IMR-90 (cell line): ENCODE results near the gene MAGI2. TPM values are rescaled to one million over a fixed set of nuclear protein-coding genes. Genes with fewer than 3 reads are reported as not detected.
"Not testable (repeated sequence)": the region's sequence is repeated elsewhere in the genome, so short reads cannot be mapped to it uniquely, and the experiment has no call there.

Experiments used
- ATAC-seq: fragments of 200-7000 bp; cut with Tn5 transposase; 2 replicates; pipeline ENCODE4 v1.9.1; 2020; ENCODE audit warnings: low read depth, mild to moderate bottlenecking, moderate library complexity
- BruUV-seq: library from RNA; stranded (reverse); fragments of 400-500 nt; replicated peaks from 2 replicates; lab custom pipeline; 2021; lab: Mats Ljungman, UMichigan
- CTCF ChIA-PET: fragments of 300-600 bp; formaldehyde crosslinking; extraction: SDS; loops from one replicate; lab custom pipeline; 2021; ENCODE audit warnings: antibody characterized with exemption; lab: Yijun Ruan, JAX
- POLR2A ChIA-PET: fragments of 300-600 bp; sonication (Branson Sonifier 250); formaldehyde crosslinking; loops from one replicate; lab custom pipeline; 2022; ENCODE audit warnings: antibody characterized with exemption; ENCODE audit not compliant: unreplicated experiment; lab: Charles Lee
- DNase-seq: peaks from one replicate; pipeline ENCODE4 v3.0.0; 2013
- H2AFZ ChIP-seq: replicated peaks from 2 replicates; pipeline ENCODE3; 2013; ENCODE audit warnings: low read length, mild to moderate bottlenecking; ENCODE audit not compliant: poor library complexity
- H2AK5ac ChIP-seq: 2 replicates; pipeline ENCODE4 v1.6.1; 2013; ENCODE audit warnings: low read depth, low read length, inconsistent platforms
- H2AK9ac ChIP-seq: replicated peaks from 2 replicates; pipeline ENCODE3; 2013; ENCODE audit warnings: mild to moderate bottlenecking, low read depth, low read length, moderate library complexity; ENCODE audit not compliant: poor library complexity
- H2BK120ac ChIP-seq: 2 replicates; pipeline ENCODE4 v1.6.1; 2013; ENCODE audit warnings: low read depth, low read length, inconsistent platforms
- H2BK15ac ChIP-seq: 3 replicates; pipeline ENCODE4 v1.6.1; 2013; ENCODE audit warnings: low read depth, low read length, inconsistent platforms
- H2BK20ac ChIP-seq: 2 replicates; pipeline ENCODE4 v1.6.1; 2013; ENCODE audit warnings: low read depth, mild to moderate bottlenecking, inconsistent platforms, low read length, moderate library complexity
- H2BK5ac ChIP-seq: 2 replicates; pipeline ENCODE4 v1.6.1; 2013; ENCODE audit warnings: mild to moderate bottlenecking, low read depth, low read length, inconsistent platforms; ENCODE audit not compliant: poor library complexity, severe bottlenecking
- H3K14ac ChIP-seq: replicated peaks from 2 replicates; pipeline ENCODE4 v1.6.1; 2013; ENCODE audit warnings: low read depth, low read length, inconsistent platforms
- H3K18ac ChIP-seq: 2 replicates; pipeline ENCODE4 v1.6.1; 2013; ENCODE audit warnings: low read depth, low read length, control low read depth
- H3K23ac ChIP-seq: 2 replicates; pipeline ENCODE4 v1.6.1; 2013; ENCODE audit warnings: low read depth, low read length, inconsistent platforms
- H3K27ac ChIP-seq: 2 replicates; pipeline ENCODE4 v1.5.1; 2013; ENCODE audit warnings: mild to moderate bottlenecking, control low read depth, low read length; ENCODE audit not compliant: insufficient read depth
- H3K27me3 ChIP-seq: 2 replicates; pipeline ENCODE4 v1.6.1; 2013; ENCODE audit warnings: low read length; ENCODE audit not compliant: control insufficient read depth, insufficient read depth
- H3K36me3 ChIP-seq: 2 replicates; pipeline ENCODE4 v1.6.1; 2013; ENCODE audit warnings: low read length, mixed read lengths; ENCODE audit not compliant: control insufficient read depth, insufficient read depth
- H3K4ac ChIP-seq: 2 replicates; pipeline ENCODE4 v1.6.1; 2013; ENCODE audit warnings: low read depth, low read length, inconsistent platforms
- H3K4me1 ChIP-seq: 2 replicates; pipeline ENCODE4 v1.6.1; 2013; ENCODE audit warnings: low read length, mixed read lengths; ENCODE audit not compliant: control insufficient read depth, insufficient read depth
- H3K4me2 ChIP-seq: 2 replicates; pipeline ENCODE4 v1.6.1; 2013; ENCODE audit warnings: low read depth, mild to moderate bottlenecking, control low read depth, low read length, moderate library complexity
- H3K4me3 ChIP-seq: 2 replicates; pipeline ENCODE4 v1.5.1; 2013; ENCODE audit warnings: low read depth, mild to moderate bottlenecking, control low read depth, low read length, moderate library complexity; ENCODE audit not compliant: insufficient read depth
- H3K56ac ChIP-seq: 2 replicates; pipeline ENCODE4 v1.6.1; 2013; ENCODE audit warnings: low read length, inconsistent platforms; ENCODE audit not compliant: insufficient read depth; ENCODE audit errors: extremely low read depth
- H3K79me1 ChIP-seq, 2 experiments: 2 replicates each; pipeline ENCODE4 v1.6.1; 2013; ENCODE audit warnings: low read length in 2 of 2, inconsistent platforms in 1 of 2, low read depth in 1 of 2
- H3K9ac ChIP-seq: 2 replicates; pipeline ENCODE4 v1.6.1; 2013; ENCODE audit warnings: low read depth, low read length, control low read depth
- H3K9me1 ChIP-seq: 2 replicates; pipeline ENCODE4 v1.6.1; 2013; ENCODE audit warnings: low read length, inconsistent platforms; ENCODE audit not compliant: insufficient read depth
- H3K9me3 ChIP-seq: 2 replicates; pipeline ENCODE4 v1.6.1; 2013; ENCODE audit warnings: low read length; ENCODE audit not compliant: control insufficient read depth, insufficient read depth
- H4K20me1 ChIP-seq: 2 replicates; pipeline ENCODE4 v1.6.1; 2013; ENCODE audit warnings: low read length, inconsistent platforms; ENCODE audit not compliant: insufficient read depth
- H4K5ac ChIP-seq: 2 replicates; pipeline ENCODE4 v1.6.1; 2013; ENCODE audit warnings: mild to moderate bottlenecking, low read depth, low read length, control low read depth
- H4K8ac ChIP-seq, 2 experiments: 2 replicates each; pipeline ENCODE4 v1.6.1; 2013; ENCODE audit warnings: low read depth in 2 of 2, low read length in 2 of 2, control low read depth in 1 of 2, inconsistent platforms in 1 of 2
- H4K91ac ChIP-seq: 2 replicates; pipeline ENCODE4 v1.6.1; 2013; ENCODE audit warnings: low read depth, low read length, inconsistent platforms; ENCODE audit not compliant: insufficient read depth
- MAFK ChIP-seq: IDR thresholded peaks from 2 replicates; pipeline ENCODE4 v1.6.1; 2012; ENCODE audit warnings: low read depth, low read length, improper control_type of control experiment
- MXI1 ChIP-seq: IDR thresholded peaks from 2 replicates; pipeline ENCODE4 v1.6.1; 2012; ENCODE audit warnings: low read depth, mild to moderate bottlenecking, low read length, moderate library complexity, borderline replicate concordance
- RCOR1 ChIP-seq: IDR thresholded peaks from 2 replicates; pipeline ENCODE4 v1.6.1; 2012; ENCODE audit warnings: mild to moderate bottlenecking, low read length, improper control_type of control experiment; ENCODE audit not compliant: insufficient replicate concordance
- RFX5 ChIP-seq: IDR thresholded peaks from 2 replicates; pipeline ENCODE4 v1.8.0; 2012; ENCODE audit warnings: low read depth, mild to moderate bottlenecking, low read length, moderate library complexity
- WGBS, 2 experiments: methylation state at CpG; one replicate each; pipeline versions ENCODE4 v1.1.5 to v1.1.7; 2013; ENCODE audit warnings: missing lambda C conversion rate in 2 of 2; ENCODE audit not compliant: insufficient read length in 1 of 2; ENCODE audit errors: extremely low coverage in 2 of 2; 5-methylcytosine and 5-hydroxymethylcytosine counted together
- dilution Hi-C: fragments of 300-500 bp; cut with HindIII; formaldehyde crosslinking; loops from one replicate; pipeline ENCODE4 v1.14.3; 2018; ENCODE audit warnings: low sequenced_read_pairs; ENCODE audit not compliant: unreplicated experiment
- in situ Hi-C: fragments of 300-500 bp; cut with MboI; formaldehyde crosslinking; loops from 3 replicates; pipeline ENCODE4 v1.14.3; 2019; ENCODE audit warnings: low sequenced_read_pairs, inconsistent platforms, mixed read lengths
- intact Hi-C: fragments of 100-400 bp; cut with micrococcal nuclease; formaldehyde crosslinking; loops from 2 replicates; pipeline ENCODE4 v1.10.0; 2022
- polyA plus RNA-seq, 3 experiments: library from polyadenylated mRNA; depleted of rRNA; stranded (reverse); fragments of >200 nt; gene quantifications; 2 replicates each; pipeline ENCODE4 v1.2.3, GENCODE V29; 2012; ENCODE audit warnings: low replicate concordance in 1 of 3
- total RNA-seq: library from RNA; depleted of rRNA; stranded (reverse); fragments of >200 nt; gene quantifications from 2 replicates; pipeline ENCODE4 v1.2.3, GENCODE V29; 2012
- TF ChIP-seq, protein P1 (sequence below): fragments of 150-350 bp; IDR thresholded peaks from 2 replicates; pipeline ENCODE4 v1.6.1; 2016; ENCODE audit warnings: low read depth, mild to moderate bottlenecking, low read length, moderate library complexity, borderline replicate concordance

MAGI2 gene
- total and polyA plus RNA-seq, 2 of the 4 experiments (the other 2 are of a cell fraction), result 2.5 to 17.9 TPM

DNA sequence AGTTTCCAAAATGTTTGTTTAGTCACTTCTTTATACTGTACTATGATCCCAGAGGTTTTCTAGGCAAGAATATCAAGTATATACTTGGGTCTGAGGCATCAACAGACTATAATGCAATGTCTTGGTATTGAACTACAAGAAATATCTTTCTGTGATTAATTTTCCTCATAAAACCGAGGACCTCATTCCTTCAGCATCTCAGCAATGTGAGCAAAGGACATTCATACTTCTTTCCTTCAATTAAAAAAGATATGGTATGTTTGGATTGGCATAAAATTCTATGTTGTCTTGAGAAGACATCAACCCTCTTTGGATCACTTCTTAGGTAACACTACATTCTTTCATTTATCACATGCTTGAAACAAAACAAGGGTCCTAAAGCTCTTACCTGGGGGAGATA is 1130.3 kb downstream of the MAGI2 start:
- Histone ChIP-seq H4K20me1 (no peaks in the 10 kb centered on the region), H3K4me2 (no peak overlapping the region), H2BK20ac (no peak overlapping the region), H3K4me3 (no peak overlapping the region), H3K9ac (no peak overlapping the region), H3K18ac (no peak overlapping the region), H3K56ac (no peak overlapping the region), H2AK9ac (no peak overlapping the region), H2AFZ (no peak overlapping the region), H4K5ac (no peak overlapping the region), H3K9me3 (no peaks in the 10 kb centered on the region), H3K4ac (no peak overlapping the region), H2BK15ac (no peak overlapping the region), H2BK5ac (no peak overlapping the region), H3K23ac (no peak overlapping the region), H3K4me1 (no peaks in the 10 kb centered on the region; the same call in 1 of the 2 replicates), H2AK5ac (no peak overlapping the region), H3K27me3 (no peaks in the 10 kb centered on the region), H4K8ac (no peak overlapping the region), H2BK120ac (no peak overlapping the region), H3K79me1 (no peaks in the 10 kb centered on the region), H3K36me3 (no peaks in the 10 kb centered on the region), H3K9me1 (0 out of 2 replicates have a peak, but pooled peaks cover 4% of the 10 kb centered on the region), H3K27ac (no peak overlapping the region), H4K91ac (no peak overlapping the region), H3K14ac (no peak overlapping the region)
- intact Hi-C loops (no loop called here), in situ Hi-C loops (no loop called here), dilution Hi-C loops (no loop called here)
- no peak for ATAC-seq
- DNase-seq, result no peak
- no CpG with 5 or more reads among the region's 1 CpG for WGBS, 2 experiments
- CTCF ChIA-PET, result no interaction called here
- POLR2A ChIA-PET, result no interaction called here
- BruUV-seq, result no TSS peak
- no peak for TF ChIP-seq MAFK
- no peak for TF ChIP-seq RFX5
- no peak for TF ChIP-seq MXI1
- TF ChIP-seq RCOR1, result no peak
- TF ChIP-seq, protein P1, sequence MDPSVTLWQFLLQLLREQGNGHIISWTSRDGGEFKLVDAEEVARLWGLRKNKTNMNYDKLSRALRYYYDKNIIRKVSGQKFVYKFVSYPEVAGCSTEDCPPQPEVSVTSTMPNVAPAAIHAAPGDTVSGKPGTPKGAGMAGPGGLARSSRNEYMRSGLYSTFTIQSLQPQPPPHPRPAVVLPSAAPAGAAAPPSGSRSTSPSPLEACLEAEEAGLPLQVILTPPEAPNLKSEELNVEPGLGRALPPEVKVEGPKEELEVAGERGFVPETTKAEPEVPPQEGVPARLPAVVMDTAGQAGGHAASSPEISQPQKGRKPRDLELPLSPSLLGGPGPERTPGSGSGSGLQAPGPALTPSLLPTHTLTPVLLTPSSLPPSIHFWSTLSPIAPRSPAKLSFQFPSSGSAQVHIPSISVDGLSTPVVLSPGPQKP, result no peak

DNA sequence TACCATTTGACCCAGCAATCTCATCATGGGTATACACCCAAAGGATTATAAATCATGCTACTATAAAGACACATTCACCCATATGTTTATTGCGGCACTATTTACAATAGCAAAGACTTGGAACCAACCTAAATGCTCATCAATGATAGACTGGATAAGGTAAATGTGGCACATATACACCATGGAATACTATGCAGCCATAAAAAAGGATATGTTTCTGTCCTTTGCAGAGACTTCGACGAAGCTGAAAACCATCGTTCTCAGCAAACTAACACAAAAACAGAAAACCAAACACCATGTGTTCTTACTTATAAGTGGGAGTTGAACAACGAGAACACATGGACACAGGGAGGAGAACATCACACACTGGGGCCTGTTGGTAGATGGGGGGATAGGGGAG is 1131.2 kb downstream of the MAGI2 start:
- CTCF ChIA-PET, BruUV-seq, intact Hi-C loops: not testable (repeated sequence)

More for the DNA sequence above, 1131.2 kb downstream of the MAGI2 start:
- H3K27ac ChIP-seq, H2BK15ac ChIP-seq, H3K4me2 ChIP-seq, H4K5ac ChIP-seq, H3K14ac ChIP-seq, H2BK120ac ChIP-seq, H2BK20ac ChIP-seq, H3K56ac ChIP-seq, ATAC-seq, H3K9me3 ChIP-seq, H4K8ac ChIP-seq, H2AK5ac ChIP-seq, H3K23ac ChIP-seq, H3K36me3 ChIP-seq, H4K91ac ChIP-seq, H2AK9ac ChIP-seq, H3K4me3 ChIP-seq, H2BK5ac ChIP-seq, in situ Hi-C loops, POLR2A ChIA-PET, H3K9ac ChIP-seq, H4K20me1 ChIP-seq, H3K4ac ChIP-seq, H3K79me1 ChIP-seq, H3K27me3 ChIP-seq, H2AFZ ChIP-seq, dilution Hi-C loops, DNase-seq, H3K9me1 ChIP-seq, H3K18ac ChIP-seq, H3K4me1 ChIP-seq: not testable (repeated sequence)
- WGBS, 2 experiments, result no CpG with 5 or more reads among the region's 5 CpGs
